MM.1S (cell line): Measurements from ENCODE around the gene XRN2.

ENCODE experiments used
- CTCF ChIP-seq: fragments of 300-600 bp; sonication (generic); IDR thresholded peaks from 2 replicates; pipeline ENCODE4 v1.5.1; 2016; ENCODE audit warnings: antibody characterized with exemption, low read length, mixed read lengths
- EZH2 ChIP-seq: fragments of 300-600 bp; sonication (generic); optimal IDR thresholded peaks from 2 replicates; pipeline ENCODE3; 2017; ENCODE audit warnings: low read depth, mild to moderate bottlenecking, antibody characterized with exemption, low read length, mixed read lengths

GRCh38 chr20:21436205-21436604, 133.1 kb downstream of the XRN2 start:
- TF ChIP-seq EZH2: no peak
- TF ChIP-seq CTCF: no peak
